SJCRH30 (cell line): ENCODE data around the gene AMPD3. TPM values are rescaled to one million over a fixed set of nuclear protein-coding genes. Genes with fewer than 3 reads are reported as not detected.

Source experiments
- DNase-seq, 2 experiments: peaks; one replicate each; pipeline ENCODE4 v3.0.0-alpha.2; 2015 to 2020
- H3K27ac ChIP-seq: fragments of 250-450 bp; sonication (Bioruptor Pico); 2 replicates; pipeline ENCODE4 v1.5.1; 2020; ENCODE audit warnings: mild to moderate bottlenecking, moderate library complexity
- H3K27me3 ChIP-seq: fragments of 250-450 bp; sonication (Bioruptor Pico); 2 replicates; pipeline ENCODE4 v1.5.1; 2020; ENCODE audit warnings: mild to moderate bottlenecking, moderate library complexity
- H3K36me3 ChIP-seq: fragments of 250-450 bp; sonication (Bioruptor Pico); 2 replicates; pipeline ENCODE4 v1.5.1; 2020; ENCODE audit warnings: mild to moderate bottlenecking, moderate library complexity
- H3K4me1 ChIP-seq: fragments of 250-450 bp; sonication (Bioruptor Pico); 2 replicates; pipeline ENCODE4 v1.5.1; 2020; ENCODE audit warnings: mild to moderate bottlenecking, moderate library complexity
- H3K4me3 ChIP-seq: fragments of 250-450 bp; sonication (Bioruptor Pico); 2 replicates; pipeline ENCODE4 v1.5.1; 2020; ENCODE audit warnings: mild to moderate bottlenecking, moderate library complexity
- H3K9me3 ChIP-seq: fragments of 250-450 bp; sonication (Bioruptor Pico); replicated peaks from 2 replicates; pipeline ENCODE4 v1.5.1; 2020; ENCODE audit warnings: mild to moderate bottlenecking, moderate library complexity
- total RNA-seq: library from RNA; depleted of rRNA; stranded (reverse); fragments of >200 nt; shearing (Covaris generic); gene quantifications from 2 replicates; pipeline ENCODE4 v1.2.3, GENCODE V29; 2014

The AMPD3 gene
- total RNA-seq, 1 experiment from 2014 or later, result 14.9 TPM

GRCh38 chr11:10444725-10445315 is 10.2 kb upstream of the AMPD3 start:
- no peaks in the 10 kb centered on the region for H3K4me1 ChIP-seq

GRCh38 chr11:10447445-10447844 is 7.6 kb upstream of the AMPD3 start:
- Histone ChIP-seq H3K9me3 (no peaks in the 10 kb centered on the region), H3K27ac (no peak overlapping the region), H3K27me3 (0 out of 2 replicates have a peak, but pooled peaks cover 3% of the 10 kb centered on the region), H3K36me3 (no peaks in the 10 kb centered on the region), H3K4me3 (no peak overlapping the region), H3K4me1 (no peaks in the 10 kb centered on the region)
- no peak for DNase-seq

More at GRCh38 chr11:10444725-10445315, 10.2 kb upstream of the AMPD3 start:
- 0 out of 2 replicates have a peak, but pooled peaks cover 3% of the 10 kb centered on the region for H3K27me3 ChIP-seq
- H3K4me3 ChIP-seq, result no peak overlapping the region
- no peaks in the 10 kb centered on the region for H3K36me3 ChIP-seq
- no peaks in the 10 kb centered on the region for H3K9me3 ChIP-seq
- DNase-seq, result no peak
- no peak overlapping the region for H3K27ac ChIP-seq

- Histone ChIP-seq H3K4me3 (no peak overlapping the region), H3K4me1 (peaks cover 8% of the 10 kb centered on the region), H3K9me3 (no peaks in the 10 kb centered on the region), H3K27ac (no peak overlapping the region), H3K36me3 (no peaks in the 10 kb centered on the region), H3K27me3 (no peaks in the 10 kb centered on the region)
- DNase-seq, result no peak
Observed at GRCh38 chr11:10450462-10451425, 4.3 kb upstream of the AMPD3 start.

GRCh38 chr11:10451426-10452116 is 3.5 kb upstream of the AMPD3 start:
- peak in 1 of 2 experiments; percentile 16 for DNase-seq
- H3K36me3 ChIP-seq, result no peaks in the 10 kb centered on the region
- H3K27me3 ChIP-seq, result no peaks in the 10 kb centered on the region
- peaks cover 8% of the 10 kb centered on the region for H3K4me1 ChIP-seq
- no peak overlapping the region for H3K4me3 ChIP-seq
- no peaks in the 10 kb centered on the region for H3K9me3 ChIP-seq
- no peak overlapping the region for H3K27ac ChIP-seq

GRCh38 chr11:10452211-10452767 is 2.8 kb upstream of the AMPD3 start:
- H3K4me3 ChIP-seq, result no peak overlapping the region
- H3K27me3 ChIP-seq, result no peaks in the 10 kb centered on the region
- H3K9me3 ChIP-seq, result no peaks in the 10 kb centered on the region
- no peak overlapping the region for H3K27ac ChIP-seq
- H3K4me1 ChIP-seq, result peaks cover 11% of the 10 kb centered on the region
- DNase-seq, result no peak
- H3K36me3 ChIP-seq, result no peaks in the 10 kb centered on the region

- no peaks in the 10 kb centered on the region for H3K36me3 ChIP-seq
- H3K9me3 ChIP-seq, result no peaks in the 10 kb centered on the region
- DNase-seq, result no peak
- no peaks in the 10 kb centered on the region for H3K27me3 ChIP-seq
- no peak overlapping the region for H3K4me3 ChIP-seq
- H3K4me1 ChIP-seq, result peaks cover 11% of the 10 kb centered on the region
- H3K27ac ChIP-seq, result no peak overlapping the region
Observed at GRCh38 chr11:10453261-10453660, 1.8 kb upstream of the AMPD3 start.

GRCh38 chr11:10455637-10456487 is 798 bp downstream of the AMPD3 start:
- Histone ChIP-seq H3K36me3 (no peaks in the 10 kb centered on the region), H3K4me3 (peak overlapping the region; percentile 57), H3K4me1 (peaks cover 11% of the 10 kb centered on the region), H3K9me3 (no peaks in the 10 kb centered on the region), H3K27me3 (no peaks in the 10 kb centered on the region), H3K27ac (peak overlapping the region; percentile 87)
- DNase-seq, result peak; percentile 72 to 81

- H3K4me1 ChIP-seq, result peaks cover 11% of the 10 kb centered on the region
- H3K36me3 ChIP-seq, result peaks cover 1% of the 10 kb centered on the region
- peak overlapping the region; percentile 87 for H3K27ac ChIP-seq
- H3K4me3 ChIP-seq, result peak overlapping the region; percentile 57
- no peaks in the 10 kb centered on the region for H3K9me3 ChIP-seq
- DNase-seq, result peak; percentile 33 to 52
- H3K27me3 ChIP-seq, result no peaks in the 10 kb centered on the region
Observed at GRCh38 chr11:10456519-10456918, 1.5 kb downstream of the AMPD3 start.

- H3K4me3 ChIP-seq, result no peak overlapping the region
- H3K4me1 ChIP-seq, result peaks cover 11% of the 10 kb centered on the region
- H3K27me3 ChIP-seq, result no peaks in the 10 kb centered on the region
- no peak for DNase-seq
- no peak overlapping the region for H3K27ac ChIP-seq
- H3K36me3 ChIP-seq, result peaks cover 15% of the 10 kb centered on the region
- H3K9me3 ChIP-seq, result no peaks in the 10 kb centered on the region
Observed at GRCh38 chr11:10457901-10458300, 2.8 kb downstream of the AMPD3 start.

- H3K4me3 ChIP-seq, result no peak overlapping the region
- H3K27me3 ChIP-seq, result no peaks in the 10 kb centered on the region
- peaks cover 6% of the 10 kb centered on the region for H3K4me1 ChIP-seq
- no peak overlapping the region for H3K27ac ChIP-seq
- no peak for DNase-seq
- H3K9me3 ChIP-seq, result no peaks in the 10 kb centered on the region
- peaks cover 26% of the 10 kb centered on the region for H3K36me3 ChIP-seq
Observed at GRCh38 chr11:10459029-10459970, 4.2 kb downstream of the AMPD3 start.

- H3K27me3 ChIP-seq, result no peaks in the 10 kb centered on the region
- no peaks in the 10 kb centered on the region for H3K9me3 ChIP-seq
- H3K4me1 ChIP-seq, result peaks cover 3% of the 10 kb centered on the region; the same call in 1 of the 2 replicates
- no peak overlapping the region for H3K4me3 ChIP-seq
- no peak overlapping the region for H3K27ac ChIP-seq
- H3K36me3 ChIP-seq, result peaks cover 37% of the 10 kb centered on the region
- DNase-seq, result no peak
Observed at GRCh38 chr11:10460611-10461275, 5.7 kb downstream of the AMPD3 start.

- Histone ChIP-seq H3K4me3 (no peak overlapping the region), H3K36me3 (peaks cover 42% of the 10 kb centered on the region), H3K4me1 (peaks cover 3% of the 10 kb centered on the region; the same call in 1 of the 2 replicates), H3K27me3 (no peaks in the 10 kb centered on the region), H3K27ac (no peak overlapping the region), H3K9me3 (no peaks in the 10 kb centered on the region)
- DNase-seq, result no peak
Observed at GRCh38 chr11:10461276-10461790, 6.3 kb downstream of the AMPD3 start.
